SK-N-SH treated with all-trans-retinoic acid at 6 μM for 48 hours (cell line): Measurements from ENCODE around the gene CDH4.

ENCODE experiments used
- ATAC-seq: fragments of 200-7000 bp; cut with Tn5 transposase; 3 replicates; pipeline ENCODE4 v1.9.1; 2020; ENCODE audit warnings: mild to moderate bottlenecking, moderate library complexity
- ARNTL ChIP-seq: fragments of 450-650 bp; formaldehyde crosslinking; IDR thresholded peaks from 2 replicates; pipeline ENCODE4 v1.5.0; 2020; ENCODE audit warnings: low read depth, mild to moderate bottlenecking, moderate library complexity, borderline replicate concordance
- BACH2 ChIP-seq: fragments of 250-450 bp; sonication (Bioruptor Pico); IDR thresholded peaks from 2 replicates; pipeline ENCODE4 v1.9.0; 2021; ENCODE audit warnings: mild to moderate bottlenecking, borderline replicate concordance
- CREB5 ChIP-seq: fragments of 250-450 bp; sonication (Bioruptor Pico); IDR thresholded peaks from 2 replicates; pipeline ENCODE4 v1.5.1; 2020; ENCODE audit warnings: low read depth, mild to moderate bottlenecking, moderate library complexity
- CSRNP3 ChIP-seq: fragments of 250-450 bp; sonication (Bioruptor Pico); IDR thresholded peaks from 2 replicates; pipeline ENCODE4 v1.5.1; 2021; ENCODE audit warnings: mild to moderate bottlenecking, moderate library complexity
- ESRRG ChIP-seq: fragments of 250-450 bp; sonication (Bioruptor Pico); IDR thresholded peaks from 2 replicates; pipeline ENCODE4 v1.6.1; 2021; ENCODE audit warnings: mild to moderate bottlenecking
- PPARA ChIP-seq: fragments of 250-450 bp; sonication (Bioruptor Pico); IDR thresholded peaks from 2 replicates; pipeline ENCODE4 v1.5.0; 2020; ENCODE audit warnings: mild to moderate bottlenecking, borderline replicate concordance
- RARB ChIP-seq: fragments of 250-450 bp; sonication (Bioruptor Pico); IDR thresholded peaks from 2 replicates; pipeline ENCODE4 v1.8.0; 2021; ENCODE audit warnings: mild to moderate bottlenecking, moderate library complexity
- SNAI2 ChIP-seq: fragments of 250-450 bp; sonication (Bioruptor Pico); IDR thresholded peaks from 2 replicates; pipeline ENCODE4 v1.5.0; 2020; ENCODE audit warnings: mild to moderate bottlenecking, moderate library complexity
- TCF4 ChIP-seq: fragments of 250-450 bp; sonication (Bioruptor Pico); IDR thresholded peaks from 2 replicates; pipeline ENCODE4 v1.8.0; 2021; ENCODE audit warnings: mild to moderate bottlenecking, moderate library complexity, borderline replicate concordance
- TSHZ2 ChIP-seq: fragments of 250-450 bp; sonication (Bioruptor Pico); IDR thresholded peaks from 2 replicates; pipeline ENCODE4 v1.5.0; 2020; ENCODE audit warnings: mild to moderate bottlenecking, moderate library complexity
- ZC3H10 ChIP-seq: fragments of 250-450 bp; sonication (Bioruptor Pico); IDR thresholded peaks from 2 replicates; pipeline ENCODE4 v1.5.1; 2021; ENCODE audit warnings: mild to moderate bottlenecking, moderate library complexity
- ZFP30 ChIP-seq: fragments of 450-650 bp; formaldehyde crosslinking; IDR thresholded peaks from 2 replicates; pipeline ENCODE4 v1.5.0; 2022; ENCODE audit warnings: mild to moderate bottlenecking, moderate library complexity
- ZNF565 ChIP-seq: fragments of 450-650 bp; formaldehyde crosslinking; conservative IDR thresholded peaks from 2 replicates; pipeline ENCODE4 v1.5.0; 2020; ENCODE audit warnings: low read depth, mild to moderate bottlenecking, moderate library complexity
- ZNF8 ChIP-seq: fragments of 450-650 bp; formaldehyde crosslinking; IDR thresholded peaks from 2 replicates; pipeline ENCODE4 v1.5.0; 2020; ENCODE audit warnings: mild to moderate bottlenecking, moderate library complexity
- TF ChIP-seq, protein P1 (sequence below): fragments of 250-450 bp; sonication (Bioruptor Pico); IDR thresholded peaks from 2 replicates; pipeline ENCODE4 v1.8.0; 2020; ENCODE audit warnings: mild to moderate bottlenecking, moderate library complexity, borderline replicate concordance
- TF ChIP-seq, protein P2 (sequence below): fragments of 250-450 bp; sonication (Bioruptor Pico); IDR thresholded peaks from 2 replicates; pipeline ENCODE4 v1.8.0; 2021; ENCODE audit warnings: low read depth, mild to moderate bottlenecking, moderate library complexity, borderline replicate concordance

CDH4 gene

GRCh38 chr20:61408951-61409740, 157.1 kb downstream of the CDH4 start:
- TF ChIP-seq CREB5 (no peak), ESRRG (CRISPR knock-in tag) (no peak), SNAI2 (no peak), TCF4 (CRISPR knock-in tag) (no peak)
- TF ChIP-seq, protein P1, sequence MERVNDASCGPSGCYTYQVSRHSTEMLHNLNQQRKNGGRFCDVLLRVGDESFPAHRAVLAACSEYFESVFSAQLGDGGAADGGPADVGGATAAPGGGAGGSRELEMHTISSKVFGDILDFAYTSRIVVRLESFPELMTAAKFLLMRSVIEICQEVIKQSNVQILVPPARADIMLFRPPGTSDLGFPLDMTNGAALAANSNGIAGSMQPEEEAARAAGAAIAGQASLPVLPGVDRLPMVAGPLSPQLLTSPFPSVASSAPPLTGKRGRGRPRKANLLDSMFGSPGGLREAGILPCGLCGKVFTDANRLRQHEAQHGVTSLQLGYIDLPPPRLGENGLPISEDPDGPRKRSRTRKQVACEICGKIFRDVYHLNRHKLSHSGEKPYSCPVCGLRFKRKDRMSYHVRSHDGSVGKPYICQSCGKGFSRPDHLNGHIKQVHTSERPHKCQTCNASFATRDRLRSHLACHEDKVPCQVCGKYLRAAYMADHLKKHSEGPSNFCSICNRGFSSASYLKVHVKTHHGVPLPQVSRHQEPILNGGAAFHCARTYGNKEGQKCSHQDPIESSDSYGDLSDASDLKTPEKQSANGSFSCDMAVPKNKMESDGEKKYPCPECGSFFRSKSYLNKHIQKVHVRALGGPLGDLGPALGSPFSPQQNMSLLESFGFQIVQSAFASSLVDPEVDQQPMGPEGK (CRISPR knock-in tag): no peak

GRCh38 chr20:61411743-61412142, 159.7 kb downstream of the CDH4 start:
- TF ChIP-seq, protein P1 (CRISPR knock-in tag): no peak
- TF ChIP-seq ZNF8 (CRISPR knock-in tag) (no peak), CSRNP3 (no peak), BACH2 (CRISPR knock-in tag) (no peak), ARNTL (CRISPR knock-in tag) (no peak), TCF4 (CRISPR knock-in tag) (no peak), ZC3H10 (CRISPR knock-in tag) (no peak), ESRRG (CRISPR knock-in tag) (no peak), PPARA (CRISPR knock-in tag) (no peak), RARB (CRISPR knock-in tag) (no peak), ZFP30 (no peak), SNAI2 (no peak), TSHZ2 (no peak)
- TF ChIP-seq, protein P2, sequence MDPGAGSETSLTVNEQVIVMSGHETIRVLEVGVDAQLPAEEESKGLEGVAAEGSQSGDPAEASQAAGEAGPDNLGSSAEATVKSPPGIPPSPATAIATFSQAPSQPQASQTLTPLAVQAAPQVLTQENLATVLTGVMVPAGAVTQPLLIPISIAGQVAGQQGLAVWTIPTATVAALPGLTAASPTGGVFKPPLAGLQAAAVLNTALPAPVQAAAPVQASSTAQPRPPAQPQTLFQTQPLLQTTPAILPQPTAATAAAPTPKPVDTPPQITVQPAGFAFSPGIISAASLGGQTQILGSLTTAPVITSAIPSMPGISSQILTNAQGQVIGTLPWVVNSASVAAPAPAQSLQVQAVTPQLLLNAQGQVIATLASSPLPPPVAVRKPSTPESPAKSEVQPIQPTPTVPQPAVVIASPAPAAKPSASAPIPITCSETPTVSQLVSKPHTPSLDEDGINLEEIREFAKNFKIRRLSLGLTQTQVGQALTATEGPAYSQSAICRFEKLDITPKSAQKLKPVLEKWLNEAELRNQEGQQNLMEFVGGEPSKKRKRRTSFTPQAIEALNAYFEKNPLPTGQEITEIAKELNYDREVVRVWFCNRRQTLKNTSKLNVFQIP: no peak
- ATAC-seq: no peak

More at GRCh38 chr20:61408951-61409740, 157.1 kb downstream of the CDH4 start:
- no peak for ATAC-seq

GRCh38 chr20:61413752-61414151, 161.7 kb downstream of the CDH4 start:
- TF ChIP-seq BACH2 (CRISPR knock-in tag) (no peak), ZNF565 (CRISPR knock-in tag) (no peak)
- TF ChIP-seq, protein P1 (CRISPR knock-in tag): no peak
- ATAC-seq: no peak
